IPS DF 6.9 (cell line): ENCODE results near the gene CERS1.
"Not testable (repeated sequence)": the region's sequence is repeated elsewhere in the genome, so short reads cannot be mapped to it uniquely, and the experiment has no call there.

Source experiments
- DNase-seq: peaks from one replicate; pipeline ENCODE4 v3.0.0-alpha.2; 2013; ENCODE audit warnings: low read depth, low spot score
- H3K27ac ChIP-seq: one replicate; pipeline ENCODE4 v1.5.1; 2013; ENCODE audit warnings: low read length, control low read depth
- H3K27me3 ChIP-seq: 2 replicates; pipeline ENCODE4 v1.6.1; 2013; ENCODE audit warnings: mild to moderate bottlenecking, low read length; ENCODE audit not compliant: control insufficient read depth, insufficient read depth
- H3K36me3 ChIP-seq: 2 replicates; pipeline ENCODE4 v1.6.1; 2013; ENCODE audit warnings: low read length; ENCODE audit not compliant: control insufficient read depth, insufficient read depth
- H3K4me1 ChIP-seq: 2 replicates; pipeline ENCODE4 v1.6.1; 2013; ENCODE audit warnings: low read length; ENCODE audit not compliant: control insufficient read depth, insufficient read depth
- H3K4me3 ChIP-seq: 2 replicates; pipeline ENCODE4 v1.5.1; 2013; ENCODE audit warnings: mild to moderate bottlenecking, low read length
- H3K9me3 ChIP-seq: 2 replicates; pipeline ENCODE4 v1.6.1; 2013; ENCODE audit warnings: low read length, inconsistent platforms; ENCODE audit not compliant: control insufficient read depth, insufficient read depth
- WGBS: extraction: QIAGEN DNeasy Blood & Tissue Kit; methylation state at CpG from one replicate; pipeline ENCODE4 v1.1.7; 2013; ENCODE audit warnings: mixed read lengths, missing lambda C conversion rate; ENCODE audit not compliant: insufficient read length, insufficient coverage; 5-methylcytosine and 5-hydroxymethylcytosine counted together

The CERS1 gene

DNA sequence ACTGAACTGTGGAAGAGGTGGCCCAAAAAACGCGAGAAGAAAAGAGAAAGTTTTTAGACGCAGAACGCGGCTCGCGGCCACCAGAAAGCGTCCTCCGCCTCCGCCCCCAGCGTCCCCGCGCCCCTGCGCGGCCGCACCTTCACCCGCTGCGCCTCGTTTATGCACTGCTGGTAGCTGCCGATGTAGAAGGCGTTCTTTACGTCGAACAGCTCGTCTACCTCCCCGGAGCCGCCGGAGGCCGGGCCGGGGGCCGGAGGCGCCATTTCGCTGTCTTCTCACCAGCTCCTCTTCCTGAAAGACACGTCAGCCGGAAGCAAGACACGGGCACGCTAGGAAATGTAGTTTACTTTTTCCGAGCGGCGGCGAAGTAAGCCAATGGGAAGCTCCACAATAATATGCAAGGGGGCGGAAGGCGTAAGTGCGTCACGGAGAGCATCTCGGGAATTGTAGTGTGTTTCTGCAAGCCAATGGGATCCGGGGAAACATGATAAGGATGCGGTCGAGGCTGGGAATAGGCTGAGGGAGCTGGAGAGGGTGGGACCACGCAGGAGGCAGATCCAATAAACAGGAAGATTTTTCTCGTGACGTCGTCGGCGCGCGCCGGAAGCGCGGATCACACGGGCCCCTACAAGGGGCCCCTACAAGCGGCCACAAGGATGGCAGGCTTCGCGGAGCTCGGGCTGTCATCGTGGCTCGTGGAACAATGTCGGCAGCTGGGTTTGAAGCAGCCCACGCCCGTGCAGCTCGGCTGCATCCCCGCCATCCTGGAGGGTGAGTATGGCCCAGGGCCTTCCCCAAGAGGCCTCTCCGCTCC is 23.3 kb upstream of the CERS1 start, which contains the start of the genes COPE and DDX49:
TSS of gene COPE (minus strand) at position 302 of the 814 bp plus-strand sequence. CDS start at position 263, 39 bp downstream.
TSS of gene DDX49 (plus strand) at position 630 of the 814 bp plus-strand sequence. CDS start at position 657, 27 bp downstream.
- H3K4me3 ChIP-seq = peak within 1 kb of the TSS; percentile 96
- H3K4me1 ChIP-seq = peaks cover 4% of the 10 kb centered on the region
- H3K27ac ChIP-seq = no peak within 1 kb of the TSS
- peaks cover 12% of the 10 kb centered on the region for H3K36me3 ChIP-seq
- H3K27me3 ChIP-seq = no peaks in the 10 kb centered on the region
- DNase-seq = peak; percentile 99
- WGBS = no CpG with 5 or more reads among the region's 72 CpGs
- no peaks in the 10 kb centered on the region for H3K9me3 ChIP-seq

DNA sequence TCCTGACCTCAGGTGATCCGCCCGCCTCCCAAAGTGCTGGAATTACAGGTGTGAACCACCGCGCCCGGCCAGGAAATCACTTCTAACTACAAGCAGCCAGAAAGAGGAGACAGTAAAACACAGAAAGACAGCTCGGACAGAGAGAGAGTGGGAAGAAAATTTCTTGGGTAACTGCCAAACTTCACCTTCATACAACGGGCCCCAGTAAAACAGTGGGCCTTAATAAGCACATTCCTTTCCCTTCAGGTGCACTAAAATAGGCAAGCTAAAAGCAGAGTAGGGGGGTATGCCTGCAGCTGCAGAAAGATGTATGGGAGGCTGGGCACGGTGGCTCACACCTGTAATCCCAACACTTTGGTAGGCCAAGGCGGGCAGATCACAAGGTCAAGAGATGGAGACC is 21.6 kb upstream of the CERS1 start:
- H3K27ac ChIP-seq = not testable (repeated sequence)
- no CpG with 5 or more reads among the region's 9 CpGs for WGBS

DNA sequence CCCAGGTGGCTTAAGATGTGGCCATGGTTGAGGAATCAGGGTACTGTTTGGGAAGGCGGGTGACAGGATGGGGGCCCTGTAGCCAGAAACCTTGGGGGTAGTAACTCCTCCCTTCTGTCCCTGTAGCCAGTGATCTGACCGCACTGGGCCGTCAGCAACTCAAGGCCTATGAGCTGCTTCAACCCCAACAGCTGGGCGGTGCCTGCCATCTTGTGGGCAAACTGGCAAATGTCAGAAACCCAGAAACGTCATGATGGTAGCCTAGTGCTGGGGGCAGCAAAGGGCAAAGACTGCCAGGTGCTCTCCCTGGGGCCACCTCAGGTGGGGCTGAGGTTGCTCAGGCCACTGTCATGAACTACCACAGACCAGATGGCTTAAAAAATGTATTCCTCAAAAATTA is 19.7 kb upstream of the CERS1 start:
- Histone ChIP-seq H3K4me3 (no peak overlapping the region), H3K36me3 (peaks cover 9% of the 10 kb centered on the region), H3K27me3 (no peaks in the 10 kb centered on the region), H3K27ac (no peak overlapping the region), H3K4me1 (peaks cover 4% of the 10 kb centered on the region), H3K9me3 (no peaks in the 10 kb centered on the region)
- no CpG with 5 or more reads among the region's 5 CpGs for WGBS
- no peak for DNase-seq

More for the DNA sequence above, 21.6 kb upstream of the CERS1 start:
- H3K4me3 ChIP-seq, H3K9me3 ChIP-seq, DNase-seq, H3K4me1 ChIP-seq, H3K27me3 ChIP-seq: not testable (repeated sequence)
- peaks cover 12% of the 10 kb centered on the region for H3K36me3 ChIP-seq

DNA sequence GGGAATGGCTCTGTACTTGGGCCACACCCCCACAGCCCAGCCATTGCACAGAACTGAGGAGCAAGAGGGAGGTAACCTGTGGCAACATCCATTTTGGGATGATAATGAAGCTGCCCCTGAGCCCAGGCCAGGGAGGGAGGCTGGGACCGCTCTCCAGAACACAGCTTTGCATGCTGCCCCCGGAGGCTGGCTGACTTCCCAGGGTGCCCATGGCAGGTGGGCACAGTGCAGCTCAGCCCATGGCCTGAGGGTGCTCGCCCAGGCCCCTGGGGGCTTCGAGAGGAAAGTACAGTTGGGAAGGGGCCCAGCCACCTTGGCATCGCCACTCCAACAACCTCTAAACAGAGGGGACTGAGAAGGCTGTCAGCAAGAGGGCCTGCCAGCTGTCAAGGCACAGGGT is 17.5 kb upstream of the CERS1 start:
- no peaks in the 10 kb centered on the region for H3K4me1 ChIP-seq
- H3K36me3 ChIP-seq = peaks cover 11% of the 10 kb centered on the region
- no peaks in the 10 kb centered on the region for H3K9me3 ChIP-seq
- no CpG with 5 or more reads among the region's 5 CpGs for WGBS
- DNase-seq = no peak
- no peaks in the 10 kb centered on the region for H3K27me3 ChIP-seq
- H3K27ac ChIP-seq = no peak overlapping the region
- no peak overlapping the region for H3K4me3 ChIP-seq

DNA sequence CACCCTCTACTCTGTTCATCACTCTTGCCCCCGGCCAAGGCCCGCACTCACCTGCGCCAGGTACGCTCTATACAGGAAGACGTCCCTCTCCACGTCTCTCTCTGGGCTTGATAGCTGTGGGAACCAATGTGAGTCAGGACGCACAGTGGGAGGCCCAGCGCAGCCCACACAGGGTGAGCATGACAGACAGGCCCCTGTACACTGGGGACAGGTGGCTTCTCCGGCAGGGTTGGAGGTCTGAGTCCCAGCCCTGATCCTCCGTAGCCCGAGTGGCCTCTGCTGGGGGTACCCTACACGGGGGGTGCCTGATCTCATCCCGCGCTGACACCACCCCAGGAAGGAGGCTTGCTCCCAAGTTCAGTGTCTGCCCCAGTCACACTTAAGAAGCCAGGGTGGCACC is 17.0 kb upstream of the CERS1 start:
- Histone ChIP-seq H3K36me3 (peaks cover 12% of the 10 kb centered on the region), H3K9me3 (no peaks in the 10 kb centered on the region), H3K27ac (no peak overlapping the region), H3K4me3 (no peak overlapping the region), H3K27me3 (no peaks in the 10 kb centered on the region), H3K4me1 (no peaks in the 10 kb centered on the region)
- DNase-seq = no peak
- no CpG with 5 or more reads among the region's 14 CpGs for WGBS

DNA sequence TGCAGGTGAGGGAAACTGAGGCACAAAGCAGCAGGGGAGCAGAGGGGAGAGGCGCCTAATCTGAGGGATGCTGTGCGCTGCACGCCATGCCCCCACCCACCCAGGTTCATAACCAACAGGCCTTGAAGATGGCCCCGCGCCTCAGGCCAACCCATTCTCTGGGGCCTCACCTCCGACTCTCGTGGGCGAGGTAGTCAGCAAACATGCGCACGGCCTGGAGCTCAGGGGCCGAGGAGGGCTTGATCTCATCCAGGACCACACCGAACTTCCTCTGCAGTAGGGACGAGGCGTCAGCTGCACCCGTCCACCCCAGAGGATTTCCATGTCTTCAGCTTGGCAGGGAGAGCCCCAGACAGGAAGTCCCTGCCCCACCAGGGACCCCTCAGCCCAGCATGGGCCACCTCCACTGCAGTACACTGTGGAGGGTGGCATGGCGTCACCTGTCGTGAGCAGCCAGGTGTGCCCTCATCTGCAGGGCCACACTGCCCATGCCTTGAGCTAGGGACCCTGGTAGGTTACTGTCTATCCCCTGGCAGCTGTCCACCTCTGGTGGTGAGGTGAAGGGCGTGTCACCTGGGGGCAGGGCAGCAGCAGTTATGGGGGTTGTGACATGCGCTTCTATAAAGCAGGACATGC is 15.0 kb upstream of the CERS1 start:
- no peak for DNase-seq
- H3K27me3 ChIP-seq = no peaks in the 10 kb centered on the region
- H3K9me3 ChIP-seq = no peaks in the 10 kb centered on the region
- H3K27ac ChIP-seq = no peak overlapping the region
- H3K4me1 ChIP-seq = no peaks in the 10 kb centered on the region
- no CpG with 5 or more reads among the region's 19 CpGs for WGBS
- no peak overlapping the region for H3K4me3 ChIP-seq
- H3K36me3 ChIP-seq = peaks cover 26% of the 10 kb centered on the region

DNA sequence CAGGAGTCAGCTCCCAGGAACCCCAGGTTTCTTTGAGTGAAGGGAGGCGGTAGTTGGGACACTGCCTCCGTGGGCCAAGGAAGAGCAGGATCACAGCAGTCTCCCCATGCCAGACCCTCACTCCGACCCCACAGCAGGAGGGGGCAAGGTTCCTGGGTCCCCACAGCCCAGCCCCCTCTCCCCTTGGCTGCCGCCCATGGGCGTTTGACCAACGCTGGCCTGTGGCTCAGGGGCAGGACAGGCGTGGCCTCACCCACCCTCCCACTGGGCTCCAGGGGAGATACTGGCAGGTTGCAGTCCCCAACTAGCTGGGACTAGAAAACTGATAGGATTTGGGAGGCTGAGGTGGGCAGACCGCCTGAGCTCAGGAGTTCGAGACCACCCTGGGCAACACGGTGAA is 14.1 kb upstream of the CERS1 start:
- H3K9me3 ChIP-seq = no peaks in the 10 kb centered on the region
- no peak for DNase-seq
- no peak overlapping the region for H3K4me3 ChIP-seq
- H3K4me1 ChIP-seq = no peaks in the 10 kb centered on the region
- H3K27ac ChIP-seq = no peak overlapping the region
- no CpG with 5 or more reads among the region's 10 CpGs for WGBS
- H3K36me3 ChIP-seq = peaks cover 26% of the 10 kb centered on the region
- no peaks in the 10 kb centered on the region for H3K27me3 ChIP-seq

DNA sequence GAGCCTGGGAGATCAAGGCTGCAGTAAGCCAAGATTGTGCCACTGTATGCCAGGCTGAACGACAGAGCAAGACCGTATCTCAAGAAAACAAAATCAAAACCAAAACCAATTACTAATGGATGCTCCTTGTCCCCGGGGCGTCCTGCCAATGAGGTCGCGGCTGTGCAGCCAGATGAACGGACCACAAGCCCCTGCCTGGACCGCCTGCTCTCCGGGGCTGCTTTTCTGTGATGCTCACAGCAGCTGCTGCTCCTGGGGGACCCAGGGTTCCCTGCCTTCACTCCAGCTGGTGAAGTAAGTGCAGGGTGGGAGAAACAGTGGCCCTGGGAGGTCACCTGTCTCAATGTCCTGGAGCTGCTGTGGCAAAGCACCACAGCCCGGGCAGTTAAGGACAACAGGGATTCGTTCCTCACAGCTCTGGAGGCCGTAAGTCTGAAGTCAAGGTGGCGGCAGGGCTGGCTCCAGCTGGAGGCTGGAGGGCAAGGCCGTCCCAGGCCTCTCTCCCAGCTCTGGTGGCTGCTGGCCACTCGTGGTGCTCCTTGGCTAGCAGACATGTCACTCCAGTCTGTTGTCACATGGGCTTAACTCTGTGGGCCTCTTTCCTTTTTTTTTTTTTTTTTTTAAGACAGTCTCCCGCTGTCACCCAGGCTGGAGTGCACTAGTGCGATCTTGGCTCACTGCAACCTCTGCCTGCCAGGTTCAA is 13.1 kb upstream of the CERS1 start:
- no CpG with 5 or more reads among the region's 17 CpGs for WGBS
- no peak for DNase-seq
- Histone ChIP-seq H3K9me3 (no peaks in the 10 kb centered on the region), H3K4me3 (no peak overlapping the region), H3K27me3 (no peaks in the 10 kb centered on the region), H3K36me3 (peaks cover 30% of the 10 kb centered on the region), H3K4me1 (no peaks in the 10 kb centered on the region), H3K27ac (no peak overlapping the region)

DNA sequence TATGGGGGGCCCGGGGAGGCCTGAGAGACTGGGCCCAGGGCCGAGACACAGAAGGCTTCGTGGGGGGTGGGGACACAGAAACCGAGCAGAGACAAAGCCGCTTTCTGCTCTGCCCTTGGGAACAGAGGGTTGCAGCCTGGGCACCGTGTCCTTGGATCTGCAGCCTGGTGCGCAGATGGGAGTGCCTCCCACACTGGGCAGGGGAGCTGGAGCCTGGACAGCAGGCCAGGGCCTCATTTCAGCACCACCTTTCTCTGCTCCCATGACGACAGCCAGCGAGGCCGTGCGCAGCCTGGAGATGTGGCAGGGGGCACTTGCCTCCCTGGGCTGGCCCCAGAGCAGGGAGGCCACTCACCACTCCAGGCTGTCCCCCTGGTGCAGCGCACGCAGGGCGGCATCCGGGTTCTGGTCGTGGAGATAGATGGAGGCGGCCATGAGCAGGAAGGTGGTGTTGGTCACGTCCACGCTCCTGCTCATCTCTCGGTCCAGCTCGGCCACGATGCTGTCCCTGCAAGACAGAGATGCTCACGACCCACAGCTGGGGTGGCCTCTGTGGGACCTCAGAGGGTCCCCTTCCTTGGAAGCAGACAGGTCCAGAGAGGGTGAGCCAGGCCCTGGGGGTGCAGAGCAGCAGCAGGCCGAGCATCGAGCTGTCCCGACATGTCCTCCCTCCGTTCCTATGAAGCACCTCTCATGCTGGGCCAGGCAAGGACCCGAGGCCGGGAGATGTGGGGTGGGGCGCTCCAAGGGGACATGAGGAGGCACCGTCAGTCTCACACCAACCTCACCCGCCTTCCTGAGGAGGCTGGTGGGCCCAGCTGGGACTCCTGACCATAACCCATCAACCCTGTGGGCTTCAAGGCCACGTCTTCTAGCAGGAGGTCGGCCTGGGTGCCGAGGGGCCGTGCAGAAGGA is 10.9 kb upstream of the CERS1 start:
- Histone ChIP-seq H3K4me3 (no peak overlapping the region), H3K36me3 (peaks cover 25% of the 10 kb centered on the region), H3K4me1 (no peaks in the 10 kb centered on the region), H3K27me3 (no peaks in the 10 kb centered on the region), H3K27ac (no peak overlapping the region), H3K9me3 (no peaks in the 10 kb centered on the region)
- no peak for DNase-seq
- no CpG with 5 or more reads among the region's 36 CpGs for WGBS
